Bronchial epithelial cell (primary cell): ENCODE results near the gene TRPV5. TPM values are rescaled to one million over a fixed set of nuclear protein-coding genes. Genes with fewer than 3 reads are reported as not detected.

Source experiments
- DNase-seq: peaks from one replicate; pipeline ENCODE4 v3.0.0-alpha.2; 2010; ENCODE audit warnings: low read depth
- FAIRE-seq: peaks from 2 replicates; lab custom pipeline; 2011; peaks lifted over from hg19 to GRCh38; lab: Jason Lieb, UNC
- H3K27me3 ChIP-seq: 2 replicates; pipeline ENCODE4 v1.5.1; 2011; ENCODE audit warnings: low read length; ENCODE audit not compliant: control insufficient read depth, insufficient read depth
- H3K36me3 ChIP-seq: 2 replicates; pipeline ENCODE4 v1.5.1; 2011; ENCODE audit warnings: low read length; ENCODE audit not compliant: control insufficient read depth, insufficient read depth
- H3K4me3 ChIP-seq: 2 replicates; pipeline ENCODE4 v1.5.1; 2011; ENCODE audit warnings: mild to moderate bottlenecking, low read depth, low read length, control low read depth
- CTCF ChIP-seq: IDR thresholded peaks from 2 replicates; pipeline ENCODE4 v1.5.1; 2011; ENCODE audit warnings: mild to moderate bottlenecking, moderate library complexity, low read length, control low read depth, inconsistent platforms; ENCODE audit not compliant: insufficient read depth, severe bottlenecking
- total RNA-seq: library from RNA; depleted of rRNA; stranded (reverse); fragments of >200 nt; gene quantifications from 2 replicates; pipeline ENCODE4 v1.2.1, GENCODE V29; 2014

TRPV5 gene
- total RNA-seq, 1 donor from 2014 or later, result not detected

DNA sequence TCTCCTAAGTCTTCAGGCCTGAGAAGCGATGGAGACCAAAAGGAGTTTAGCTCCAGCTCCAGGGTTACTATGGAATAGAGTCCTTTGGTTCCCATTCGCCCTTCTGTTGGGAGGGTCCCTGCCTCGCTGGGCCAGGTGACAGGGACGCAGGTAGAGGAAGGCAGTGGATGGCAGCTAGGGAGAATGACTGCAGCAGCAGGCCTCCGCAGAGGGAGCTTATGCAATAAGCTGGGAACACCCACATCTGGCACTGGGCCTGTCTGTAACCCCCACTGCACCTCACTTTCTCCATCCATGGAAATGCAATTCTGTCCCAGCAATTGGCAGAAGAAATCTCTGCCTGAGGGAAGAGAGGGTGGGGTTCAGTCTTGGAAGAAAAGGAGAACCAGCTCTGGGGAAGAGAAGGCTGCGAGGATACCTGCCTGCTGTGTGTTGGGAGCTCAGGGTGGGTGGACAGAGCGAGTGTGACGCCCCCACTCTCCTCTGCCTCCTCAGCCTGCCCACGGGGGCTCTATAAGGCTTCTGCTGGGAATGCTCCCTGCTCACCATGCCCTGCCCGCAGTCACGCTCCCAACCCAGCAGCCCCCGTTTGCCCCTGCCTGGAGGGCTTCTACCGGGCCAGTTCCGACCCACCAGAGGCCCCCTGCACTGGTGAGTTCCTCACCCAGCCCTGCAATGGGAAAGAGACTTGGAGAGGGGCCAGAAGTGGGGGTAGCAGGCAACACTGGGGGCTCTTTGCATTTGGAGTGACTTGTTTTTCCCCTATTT, 68.4 kb downstream of the TRPV5 start:
- TF ChIP-seq CTCF, result no peak
- H3K4me3 ChIP-seq, result no peak overlapping the region
- H3K27me3 ChIP-seq, result peaks cover 3% of the 10 kb centered on the region
- FAIRE-seq (no peak), DNase-seq (no peak)
- peaks cover 1% of the 10 kb centered on the region for H3K36me3 ChIP-seq

DNA sequence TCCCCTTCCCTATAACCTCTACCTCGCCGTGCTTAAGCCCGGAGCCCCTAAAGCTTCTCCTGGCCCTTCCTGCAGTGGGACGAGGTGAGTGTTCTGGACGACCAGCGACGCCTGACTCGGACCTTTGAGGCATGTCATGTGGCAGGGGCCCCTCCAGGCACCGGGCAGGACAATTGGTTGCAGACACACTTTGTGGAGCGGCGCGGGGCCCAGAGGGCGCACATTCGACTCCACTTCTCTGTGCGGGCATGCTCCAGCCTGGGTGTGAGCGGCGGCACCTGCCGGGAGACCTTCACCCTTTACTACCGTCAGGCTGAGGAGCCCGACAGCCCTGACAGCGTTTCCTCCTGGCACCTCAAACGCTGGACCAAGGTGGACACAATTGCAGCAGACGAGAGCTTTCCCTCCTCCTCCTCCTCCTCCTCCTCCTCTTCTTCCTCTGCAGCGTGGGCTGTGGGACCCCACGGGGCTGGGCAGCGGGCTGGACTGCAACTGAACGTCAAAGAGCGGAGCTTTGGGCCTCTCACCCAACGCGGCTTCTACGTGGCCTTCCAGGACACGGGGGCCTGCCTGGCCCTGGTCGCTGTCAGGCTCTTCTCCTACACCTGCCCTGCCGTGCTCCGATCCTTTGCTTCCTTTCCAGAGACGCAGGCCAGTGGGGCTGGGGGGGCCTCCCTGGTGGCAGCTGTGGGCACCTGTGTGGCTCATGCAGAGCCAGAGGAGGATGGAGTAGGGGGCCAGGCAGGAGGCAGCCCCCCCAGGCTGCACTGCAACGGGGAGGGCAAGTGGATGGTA, 69.5 kb downstream of the TRPV5 start:
- no peak for TF ChIP-seq CTCF
- Histone ChIP-seq H3K36me3 (peaks cover 1% of the 10 kb centered on the region), H3K4me3 (no peak overlapping the region), H3K27me3 (peaks cover 3% of the 10 kb centered on the region)
- FAIRE-seq, result no peak
- no peak for DNase-seq

DNA sequence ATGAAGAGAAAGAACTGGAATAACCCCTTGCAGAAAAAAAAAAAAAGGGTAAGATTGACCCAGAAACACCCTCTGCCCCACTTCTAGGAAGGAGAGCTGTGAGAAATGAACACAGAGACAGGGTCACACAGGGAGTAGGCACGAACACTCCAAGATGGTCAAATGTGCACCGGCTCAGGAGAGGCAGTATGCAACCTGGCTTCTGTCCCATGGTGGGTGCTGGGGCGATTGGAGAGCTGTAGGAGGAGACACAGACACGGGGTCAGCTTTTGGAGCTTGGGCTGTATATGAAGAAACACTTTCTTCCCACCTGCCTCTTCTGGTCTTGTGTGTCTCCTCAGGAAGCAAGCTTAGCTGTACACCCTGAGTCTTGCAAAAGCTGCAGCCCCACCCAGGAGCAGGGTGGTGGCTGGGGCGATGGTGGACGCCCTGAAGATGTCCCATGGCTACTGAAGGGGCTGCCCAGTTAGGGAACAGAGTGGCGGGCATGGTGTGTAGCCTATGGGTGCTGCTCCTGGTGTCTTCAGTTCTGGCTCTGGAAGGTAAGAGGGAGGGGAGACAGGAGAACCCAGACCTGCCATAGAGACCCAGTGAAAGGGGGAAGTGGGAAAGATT, 70.7 kb downstream of the TRPV5 start:
- no peaks in the 10 kb centered on the region for H3K36me3 ChIP-seq
- FAIRE-seq, result no peak

GRCh38 chr7:142862351-142862750, 71.2 kb downstream of the TRPV5 start:
- no peak for FAIRE-seq
- DNase-seq, result no peak
- TF ChIP-seq CTCF, result no peak
- Histone ChIP-seq H3K36me3 (no peaks in the 10 kb centered on the region), H3K4me3 (no peak overlapping the region), H3K27me3 (peaks cover 3% of the 10 kb centered on the region)

More for the DNA sequence above, 70.7 kb downstream of the TRPV5 start:
- TF ChIP-seq CTCF, result no peak
- no peak for DNase-seq
- peaks cover 3% of the 10 kb centered on the region for H3K27me3 ChIP-seq
- H3K4me3 ChIP-seq, result no peak overlapping the region

- TF ChIP-seq CTCF, result no peak
- H3K36me3 ChIP-seq, result no peaks in the 10 kb centered on the region
- DNase-seq (no peak), FAIRE-seq (no peak)
- peaks cover 3% of the 10 kb centered on the region for H3K27me3 ChIP-seq
- no peak overlapping the region for H3K4me3 ChIP-seq
Measured at GRCh38 chr7:142860968-142861367, 72.6 kb downstream of the TRPV5 start.
